GM18858 (cell line): ENCODE data around the gene HASPIN.

Source experiments
- ATAC-seq: cut with Tn5 transposase; IDR thresholded peaks from one replicate; pipeline ENCODE4 v1.9.1; 2021; ENCODE audit not compliant: unreplicated experiment

HASPIN gene

GRCh38 chr17:3762922-3763776, 39.4 kb downstream of the HASPIN start:
- no peak for ATAC-seq

- ATAC-seq: no peak
These were observed 40.1 kb downstream of the HASPIN start for GRCh38 chr17:3763777-3764170.

GRCh38 chr17:3765981-3766380, 42.3 kb downstream of the HASPIN start:
- no peak for ATAC-seq

- ATAC-seq: no peak
These were observed 43.1 kb downstream of the HASPIN start for GRCh38 chr17:3766779-3767178.

GRCh38 chr17:3768341-3768740, 44.6 kb downstream of the HASPIN start:
- no peak for ATAC-seq

- ATAC-seq: no peak
These were observed 45.1 kb downstream of the HASPIN start for GRCh38 chr17:3768769-3769168.

- ATAC-seq: no peak
These were observed 46.8 kb downstream of the HASPIN start for GRCh38 chr17:3770466-3770865.

GRCh38 chr17:3771140-3771539, 47.4 kb downstream of the HASPIN start:
- ATAC-seq: no peak

- no peak for ATAC-seq
These were observed 49.1 kb downstream of the HASPIN start for GRCh38 chr17:3772764-3773163.

GRCh38 chr17:3773511-3773910, 49.8 kb downstream of the HASPIN start:
- ATAC-seq: no peak

GRCh38 chr17:3773966-3774365, 50.3 kb downstream of the HASPIN start:
- ATAC-seq: no peak
